IMR-90 (cell line): ENCODE results near the gene FAM151A. TPM values are rescaled to one million over a fixed set of nuclear protein-coding genes. Genes with fewer than 3 reads are reported as not detected.

Source experiments
- ATAC-seq: fragments of 200-7000 bp; cut with Tn5 transposase; 2 replicates; pipeline ENCODE4 v1.9.1; 2020; ENCODE audit warnings: low read depth, mild to moderate bottlenecking, moderate library complexity
- BruUV-seq: library from RNA; stranded (reverse); fragments of 400-500 nt; replicated peaks from 2 replicates; lab custom pipeline; 2021; lab: Mats Ljungman, UMichigan
- CTCF ChIA-PET: fragments of 300-600 bp; formaldehyde crosslinking; extraction: SDS; loops from one replicate; lab custom pipeline; 2021; ENCODE audit warnings: antibody characterized with exemption; lab: Yijun Ruan, JAX
- POLR2A ChIA-PET: fragments of 300-600 bp; sonication (Branson Sonifier 250); formaldehyde crosslinking; loops from one replicate; lab custom pipeline; 2022; ENCODE audit warnings: antibody characterized with exemption; ENCODE audit not compliant: unreplicated experiment; lab: Charles Lee
- DNase-seq: peaks from one replicate; pipeline ENCODE4 v3.0.0; 2013
- H2AFZ ChIP-seq: replicated peaks from 2 replicates; pipeline ENCODE3; 2013; ENCODE audit warnings: low read length, mild to moderate bottlenecking; ENCODE audit not compliant: poor library complexity
- H2AK5ac ChIP-seq: 2 replicates; pipeline ENCODE4 v1.6.1; 2013; ENCODE audit warnings: low read depth, low read length, inconsistent platforms
- H2AK9ac ChIP-seq: replicated peaks from 2 replicates; pipeline ENCODE3; 2013; ENCODE audit warnings: mild to moderate bottlenecking, low read depth, low read length, moderate library complexity; ENCODE audit not compliant: poor library complexity
- H2BK120ac ChIP-seq: 2 replicates; pipeline ENCODE4 v1.6.1; 2013; ENCODE audit warnings: low read depth, low read length, inconsistent platforms
- H2BK15ac ChIP-seq: 3 replicates; pipeline ENCODE4 v1.6.1; 2013; ENCODE audit warnings: low read depth, low read length, inconsistent platforms
- H2BK20ac ChIP-seq: 2 replicates; pipeline ENCODE4 v1.6.1; 2013; ENCODE audit warnings: low read depth, mild to moderate bottlenecking, inconsistent platforms, low read length, moderate library complexity
- H2BK5ac ChIP-seq: 2 replicates; pipeline ENCODE4 v1.6.1; 2013; ENCODE audit warnings: mild to moderate bottlenecking, low read depth, low read length, inconsistent platforms; ENCODE audit not compliant: poor library complexity, severe bottlenecking
- H3K14ac ChIP-seq: replicated peaks from 2 replicates; pipeline ENCODE4 v1.6.1; 2013; ENCODE audit warnings: low read depth, low read length, inconsistent platforms
- H3K18ac ChIP-seq: 2 replicates; pipeline ENCODE4 v1.6.1; 2013; ENCODE audit warnings: low read depth, low read length, control low read depth
- H3K23ac ChIP-seq: 2 replicates; pipeline ENCODE4 v1.6.1; 2013; ENCODE audit warnings: low read depth, low read length, inconsistent platforms
- H3K27ac ChIP-seq: 2 replicates; pipeline ENCODE4 v1.5.1; 2013; ENCODE audit warnings: mild to moderate bottlenecking, control low read depth, low read length; ENCODE audit not compliant: insufficient read depth
- H3K27me3 ChIP-seq: 2 replicates; pipeline ENCODE4 v1.6.1; 2013; ENCODE audit warnings: low read length; ENCODE audit not compliant: control insufficient read depth, insufficient read depth
- H3K36me3 ChIP-seq: 2 replicates; pipeline ENCODE4 v1.6.1; 2013; ENCODE audit warnings: low read length, mixed read lengths; ENCODE audit not compliant: control insufficient read depth, insufficient read depth
- H3K4ac ChIP-seq: 2 replicates; pipeline ENCODE4 v1.6.1; 2013; ENCODE audit warnings: low read depth, low read length, inconsistent platforms
- H3K4me1 ChIP-seq: 2 replicates; pipeline ENCODE4 v1.6.1; 2013; ENCODE audit warnings: low read length, mixed read lengths; ENCODE audit not compliant: control insufficient read depth, insufficient read depth
- H3K4me2 ChIP-seq: 2 replicates; pipeline ENCODE4 v1.6.1; 2013; ENCODE audit warnings: low read depth, mild to moderate bottlenecking, control low read depth, low read length, moderate library complexity
- H3K4me3 ChIP-seq: 2 replicates; pipeline ENCODE4 v1.5.1; 2013; ENCODE audit warnings: low read depth, mild to moderate bottlenecking, control low read depth, low read length, moderate library complexity; ENCODE audit not compliant: insufficient read depth
- H3K56ac ChIP-seq: 2 replicates; pipeline ENCODE4 v1.6.1; 2013; ENCODE audit warnings: low read length, inconsistent platforms; ENCODE audit not compliant: insufficient read depth; ENCODE audit errors: extremely low read depth
- H3K79me1 ChIP-seq, 2 experiments: 2 replicates each; pipeline ENCODE4 v1.6.1; 2013; ENCODE audit warnings: low read length in 2 of 2, inconsistent platforms in 1 of 2, low read depth in 1 of 2
- H3K9ac ChIP-seq: 2 replicates; pipeline ENCODE4 v1.6.1; 2013; ENCODE audit warnings: low read depth, low read length, control low read depth
- H3K9me1 ChIP-seq: 2 replicates; pipeline ENCODE4 v1.6.1; 2013; ENCODE audit warnings: low read length, inconsistent platforms; ENCODE audit not compliant: insufficient read depth
- H3K9me3 ChIP-seq: 2 replicates; pipeline ENCODE4 v1.6.1; 2013; ENCODE audit warnings: low read length; ENCODE audit not compliant: control insufficient read depth, insufficient read depth
- H4K20me1 ChIP-seq: 2 replicates; pipeline ENCODE4 v1.6.1; 2013; ENCODE audit warnings: low read length, inconsistent platforms; ENCODE audit not compliant: insufficient read depth
- H4K5ac ChIP-seq: 2 replicates; pipeline ENCODE4 v1.6.1; 2013; ENCODE audit warnings: mild to moderate bottlenecking, low read depth, low read length, control low read depth
- H4K8ac ChIP-seq, 2 experiments: 2 replicates each; pipeline ENCODE4 v1.6.1; 2013; ENCODE audit warnings: low read depth in 2 of 2, low read length in 2 of 2, control low read depth in 1 of 2, inconsistent platforms in 1 of 2
- H4K91ac ChIP-seq: 2 replicates; pipeline ENCODE4 v1.6.1; 2013; ENCODE audit warnings: low read depth, low read length, inconsistent platforms; ENCODE audit not compliant: insufficient read depth
- MAZ ChIP-seq: IDR thresholded peaks from 2 replicates; pipeline ENCODE4 v1.6.1; 2012; ENCODE audit warnings: low read depth, mild to moderate bottlenecking, low read length, improper control_type of control experiment, moderate library complexity, borderline replicate concordance
- POLR2A ChIP-seq: IDR thresholded peaks from 2 replicates; pipeline ENCODE4 v1.6.1; 2012; ENCODE audit warnings: mild to moderate bottlenecking, low read depth, low read length
- WGBS, 2 experiments: methylation state at CpG; one replicate each; pipeline versions ENCODE4 v1.1.5 to v1.1.7; 2013; ENCODE audit warnings: missing lambda C conversion rate in 2 of 2; ENCODE audit not compliant: insufficient read length in 1 of 2; ENCODE audit errors: extremely low coverage in 2 of 2; 5-methylcytosine and 5-hydroxymethylcytosine counted together
- dilution Hi-C: fragments of 300-500 bp; cut with HindIII; formaldehyde crosslinking; loops from one replicate; pipeline ENCODE4 v1.14.3; 2018; ENCODE audit warnings: low sequenced_read_pairs; ENCODE audit not compliant: unreplicated experiment
- in situ Hi-C: fragments of 300-500 bp; cut with MboI; formaldehyde crosslinking; loops from 3 replicates; pipeline ENCODE4 v1.14.3; 2019; ENCODE audit warnings: low sequenced_read_pairs, inconsistent platforms, mixed read lengths
- intact Hi-C: fragments of 100-400 bp; cut with micrococcal nuclease; formaldehyde crosslinking; loops from 2 replicates; pipeline ENCODE4 v1.10.0; 2022
- polyA plus RNA-seq, 3 experiments: library from polyadenylated mRNA; depleted of rRNA; stranded (reverse); fragments of >200 nt; gene quantifications; 2 replicates each; pipeline ENCODE4 v1.2.3, GENCODE V29; 2012; ENCODE audit warnings: low replicate concordance in 1 of 3
- total RNA-seq: library from RNA; depleted of rRNA; stranded (reverse); fragments of >200 nt; gene quantifications from 2 replicates; pipeline ENCODE4 v1.2.3, GENCODE V29; 2012
- TF ChIP-seq, protein P1 (sequence below): fragments of 150-350 bp; IDR thresholded peaks from 2 replicates; pipeline ENCODE4 v1.6.1; 2017; ENCODE audit warnings: mild to moderate bottlenecking, antibody characterized with exemption, low read length, low read depth
- TF ChIP-seq, protein P2 (sequence below): conservative IDR thresholded peaks from 2 replicates; pipeline ENCODE4 v1.5.1; 2012; ENCODE audit warnings: mild to moderate bottlenecking, low read depth, low read length, improper control_type of control experiment

FAM151A gene
- total and polyA plus RNA-seq, 2 of the 4 experiments (the other 2 are of a cell fraction): not detected

DNA sequence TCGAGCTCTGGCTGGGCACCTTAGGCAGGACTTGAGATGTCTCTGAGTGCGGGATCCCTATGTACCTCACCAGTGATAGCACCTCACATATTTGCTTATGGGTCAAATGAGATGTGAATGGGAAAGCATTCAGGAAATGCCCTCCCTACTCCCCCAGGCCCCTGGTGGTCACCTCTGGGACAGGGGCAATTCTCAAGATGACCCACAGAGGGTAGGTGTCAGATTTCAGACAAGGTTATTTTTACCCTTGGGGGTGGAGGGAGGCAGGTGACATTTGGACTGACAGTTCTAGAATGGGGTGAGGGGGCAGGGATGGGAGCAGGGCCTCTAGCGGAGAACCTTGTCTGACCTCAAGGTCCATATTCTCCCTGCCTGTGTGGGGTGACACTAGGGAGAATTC, 48.2 kb downstream of the FAM151A start:
- Histone ChIP-seq H3K27ac (no peak overlapping the region), H3K23ac (no peak overlapping the region), H3K27me3 (no peaks in the 10 kb centered on the region), H3K9me3 (no peaks in the 10 kb centered on the region), H3K18ac (no peak overlapping the region), H3K14ac (no peak overlapping the region), H3K36me3 (no peaks in the 10 kb centered on the region), H3K9ac (no peak overlapping the region), H4K8ac (no peak overlapping the region), H4K20me1 (no peaks in the 10 kb centered on the region), H2BK20ac (no peak overlapping the region), H3K79me1 (no peaks in the 10 kb centered on the region), H3K4ac (no peak overlapping the region), H3K4me1 (no peaks in the 10 kb centered on the region), H3K4me2 (no peak overlapping the region), H2AK9ac (no peak overlapping the region), H4K91ac (no peak overlapping the region), H2AK5ac (no peak overlapping the region), H3K4me3 (no peak overlapping the region), H3K9me1 (no peaks in the 10 kb centered on the region; the same call in 1 of the 2 replicates), H2BK5ac (no peak overlapping the region), H2BK15ac (no peak overlapping the region), H3K56ac (no peak overlapping the region), H2BK120ac (no peak overlapping the region), H4K5ac (no peak overlapping the region), H2AFZ (no peak overlapping the region)
- CTCF ChIA-PET: no interaction called here
- no peak for ATAC-seq
- BruUV-seq: no TSS peak
- WGBS, 2 experiments: 100% methylated on average over 1 of the region's 3 CpGs; no CpG with 5 or more reads in 1 of the 2 experiments
- dilution Hi-C loops: no loop called here
- TF ChIP-seq, protein P1, sequence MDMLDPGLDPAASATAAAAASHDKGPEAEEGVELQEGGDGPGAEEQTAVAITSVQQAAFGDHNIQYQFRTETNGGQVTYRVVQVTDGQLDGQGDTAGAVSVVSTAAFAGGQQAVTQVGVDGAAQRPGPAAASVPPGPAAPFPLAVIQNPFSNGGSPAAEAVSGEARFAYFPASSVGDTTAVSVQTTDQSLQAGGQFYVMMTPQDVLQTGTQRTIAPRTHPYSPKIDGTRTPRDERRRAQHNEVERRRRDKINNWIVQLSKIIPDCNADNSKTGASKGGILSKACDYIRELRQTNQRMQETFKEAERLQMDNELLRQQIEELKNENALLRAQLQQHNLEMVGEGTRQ: no peak
- no peak for TF ChIP-seq POLR2A
- TF ChIP-seq MAZ: no peak
- TF ChIP-seq, protein P2, sequence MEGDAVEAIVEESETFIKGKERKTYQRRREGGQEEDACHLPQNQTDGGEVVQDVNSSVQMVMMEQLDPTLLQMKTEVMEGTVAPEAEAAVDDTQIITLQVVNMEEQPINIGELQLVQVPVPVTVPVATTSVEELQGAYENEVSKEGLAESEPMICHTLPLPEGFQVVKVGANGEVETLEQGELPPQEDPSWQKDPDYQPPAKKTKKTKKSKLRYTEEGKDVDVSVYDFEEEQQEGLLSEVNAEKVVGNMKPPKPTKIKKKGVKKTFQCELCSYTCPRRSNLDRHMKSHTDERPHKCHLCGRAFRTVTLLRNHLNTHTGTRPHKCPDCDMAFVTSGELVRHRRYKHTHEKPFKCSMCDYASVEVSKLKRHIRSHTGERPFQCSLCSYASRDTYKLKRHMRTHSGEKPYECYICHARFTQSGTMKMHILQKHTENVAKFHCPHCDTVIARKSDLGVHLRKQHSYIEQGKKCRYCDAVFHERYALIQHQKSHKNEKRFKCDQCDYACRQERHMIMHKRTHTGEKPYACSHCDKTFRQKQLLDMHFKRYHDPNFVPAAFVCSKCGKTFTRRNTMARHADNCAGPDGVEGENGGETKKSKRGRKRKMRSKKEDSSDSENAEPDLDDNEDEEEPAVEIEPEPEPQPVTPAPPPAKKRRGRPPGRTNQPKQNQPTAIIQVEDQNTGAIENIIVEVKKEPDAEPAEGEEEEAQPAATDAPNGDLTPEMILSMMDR: no peak
- DNase-seq: no peak
- intact Hi-C loops: no loop called here
- POLR2A ChIA-PET: no interaction called here
- in situ Hi-C loops: no loop called here
